Mammary epithelial cell (primary cell): Measurements from ENCODE around the gene DENND1A.

Experiments
- EZH2 ChIP-seq: IDR thresholded peaks from 2 replicates; pipeline ENCODE4 v1.6.1; 2012; ENCODE audit warnings: low read length, inconsistent platforms, borderline replicate concordance
- TF ChIP-seq, protein P1 (sequence below), 2 donors: IDR thresholded peaks in 1 of 2; conservative IDR thresholded peaks in 1 of 2; 2 replicates each; pipeline ENCODE4 v1.5.1; 2011 to 2012; ENCODE audit warnings: inconsistent platforms in 2 of 2, low read length in 2 of 2, mild to moderate bottlenecking in 2 of 2, control low read depth in 1 of 2, low read depth in 1 of 2; ENCODE audit not compliant: insufficient read depth in 1 of 2; ENCODE audit errors: extremely low read depth in 1 of 2

DNA sequence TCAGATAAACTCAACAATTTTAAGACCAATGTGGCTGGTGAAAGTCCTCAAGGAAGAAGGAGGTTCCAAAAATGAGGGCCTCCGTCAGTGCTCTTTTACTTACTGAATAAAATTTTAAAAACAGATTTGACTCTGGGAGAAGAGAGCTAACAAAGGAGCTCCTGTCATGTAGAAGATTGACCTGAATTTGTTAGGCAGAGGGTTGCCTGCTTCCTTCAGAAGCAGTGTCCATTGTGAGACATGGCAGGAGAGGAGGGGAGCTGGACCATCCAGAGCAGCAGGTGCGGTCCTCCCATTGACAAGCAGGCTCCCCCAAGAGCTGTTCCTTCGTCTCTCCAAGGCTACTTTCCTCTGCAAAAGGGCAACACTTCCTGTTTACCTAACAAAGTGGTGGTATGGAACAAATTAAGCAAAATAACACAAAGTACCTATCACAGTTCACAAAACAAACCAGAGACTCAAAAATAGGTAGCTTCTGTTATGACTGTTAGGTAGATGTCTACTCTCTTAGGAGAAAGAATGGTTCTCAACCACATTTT is 238.1 kb downstream of the DENND1A start:
- TF ChIP-seq, protein P1, sequence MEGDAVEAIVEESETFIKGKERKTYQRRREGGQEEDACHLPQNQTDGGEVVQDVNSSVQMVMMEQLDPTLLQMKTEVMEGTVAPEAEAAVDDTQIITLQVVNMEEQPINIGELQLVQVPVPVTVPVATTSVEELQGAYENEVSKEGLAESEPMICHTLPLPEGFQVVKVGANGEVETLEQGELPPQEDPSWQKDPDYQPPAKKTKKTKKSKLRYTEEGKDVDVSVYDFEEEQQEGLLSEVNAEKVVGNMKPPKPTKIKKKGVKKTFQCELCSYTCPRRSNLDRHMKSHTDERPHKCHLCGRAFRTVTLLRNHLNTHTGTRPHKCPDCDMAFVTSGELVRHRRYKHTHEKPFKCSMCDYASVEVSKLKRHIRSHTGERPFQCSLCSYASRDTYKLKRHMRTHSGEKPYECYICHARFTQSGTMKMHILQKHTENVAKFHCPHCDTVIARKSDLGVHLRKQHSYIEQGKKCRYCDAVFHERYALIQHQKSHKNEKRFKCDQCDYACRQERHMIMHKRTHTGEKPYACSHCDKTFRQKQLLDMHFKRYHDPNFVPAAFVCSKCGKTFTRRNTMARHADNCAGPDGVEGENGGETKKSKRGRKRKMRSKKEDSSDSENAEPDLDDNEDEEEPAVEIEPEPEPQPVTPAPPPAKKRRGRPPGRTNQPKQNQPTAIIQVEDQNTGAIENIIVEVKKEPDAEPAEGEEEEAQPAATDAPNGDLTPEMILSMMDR (conservative IDR thresholded peaks at IDR 0.05 in 1 of 2, IDR thresholded peaks at IDR 0.05 in 1 of 2; ENCODE audit: extremely low read depth in 1 of 2, insufficient read depth in 1 of 2, low read depth in 1 of 2, low read length in 2 of 2), result no peak
- no peak for TF ChIP-seq EZH2
